PC-9 (cell line): ENCODE results near the gene ASGR2. TPM values are rescaled to one million over a fixed set of nuclear protein-coding genes. Genes with fewer than 3 reads are reported as not detected.

Experiments used
- BruUV-seq: library from RNA; stranded (reverse); fragments of 400-500 nt; replicated peaks from 2 replicates; lab custom pipeline; 2021; lab: Mats Ljungman, UMichigan
- CTCF ChIA-PET: fragments of 300-600 bp; sonication (Branson Sonifier 250); formaldehyde crosslinking; loops from one replicate; lab custom pipeline; 2022; ENCODE audit warnings: antibody characterized with exemption; lab: Charles Lee
- POLR2A ChIA-PET: fragments of 300-600 bp; sonication (Branson Sonifier 250); formaldehyde crosslinking; loops from one replicate; lab custom pipeline; 2022; ENCODE audit warnings: antibody characterized with exemption; ENCODE audit not compliant: unreplicated experiment; lab: Charles Lee
- DNase-seq, 2 experiments: peaks; one replicate each; pipeline versions ENCODE4 v3.0.0 to v3.0.0-alpha.2; 2015 to 2022; ENCODE audit warnings: mixed read lengths in 1 of 2
- H2AFZ ChIP-seq: fragments of 200-600 bp; sonication (generic); 2 replicates; pipeline ENCODE4 v1.8.1; 2017; ENCODE audit warnings: antibody characterized with exemption
- H3F3A ChIP-seq: fragments of 200-600 bp; sonication (generic); 2 replicates; pipeline ENCODE4 v1.8.1; 2017; ENCODE audit warnings: antibody characterized with exemption, mild to moderate bottlenecking, low read depth; ENCODE audit not compliant: insufficient read depth
- H3K27ac ChIP-seq: fragments of 200-600 bp; sonication (generic); 2 replicates; pipeline ENCODE4 v1.6.1; 2016; ENCODE audit warnings: mixed run types
- H3K27me3 ChIP-seq: fragments of 200-600 bp; sonication (generic); 2 replicates; pipeline ENCODE4 v1.6.1; 2016; ENCODE audit warnings: low read depth, mixed run types; ENCODE audit not compliant: insufficient read depth
- H3K36me3 ChIP-seq: fragments of 200-600 bp; sonication (generic); 2 replicates; pipeline ENCODE4 v1.6.1; 2016; ENCODE audit warnings: low read depth, mixed run types
- H3K4me1 ChIP-seq: fragments of 200-600 bp; sonication (generic); replicated peaks from 2 replicates; pipeline ENCODE4 v1.6.1; 2016; ENCODE audit warnings: mixed run types; ENCODE audit not compliant: insufficient read depth
- H3K4me2 ChIP-seq: fragments of 200-600 bp; sonication (generic); 2 replicates; pipeline ENCODE4 v1.6.1; 2017; ENCODE audit warnings: mixed run types
- H3K4me3 ChIP-seq: fragments of 200-600 bp; sonication (generic); 2 replicates; pipeline ENCODE4 v1.6.1; 2016; ENCODE audit warnings: mixed run types
- H3K79me2 ChIP-seq: fragments of 200-600 bp; sonication (generic); 2 replicates; pipeline ENCODE4 v1.6.1; 2017; ENCODE audit warnings: low read depth, mixed run types
- H3K9me2 ChIP-seq: fragments of 200-600 bp; sonication (generic); 2 replicates; pipeline ENCODE4 v1.8.1; 2017; ENCODE audit warnings: mild to moderate bottlenecking; ENCODE audit not compliant: insufficient read depth
- H3K9me3 ChIP-seq: fragments of 200-600 bp; sonication (generic); 2 replicates; pipeline ENCODE4 v1.8.1; 2016; ENCODE audit warnings: low read depth; ENCODE audit not compliant: insufficient read depth
- H4K20me1 ChIP-seq: fragments of 200-600 bp; sonication (generic); 2 replicates; pipeline ENCODE4 v1.8.1; 2017; ENCODE audit not compliant: insufficient read depth
- EZH2 ChIP-seq: fragments of 200-600 bp; sonication (generic); IDR thresholded peaks from 2 replicates; pipeline ENCODE4 v1.8.0; 2017; ENCODE audit warnings: antibody characterized with exemption, low read depth
- intact Hi-C: fragments of 100-400 bp; cut with micrococcal nuclease; formaldehyde crosslinking; loops from one replicate; pipeline ENCODE4 v1.10.0; 2022; ENCODE audit not compliant: unreplicated experiment
- total RNA-seq: library from RNA; stranded (reverse); gene quantifications from 2 replicates; pipeline ENCODE4 v1.2.3, GENCODE V29; 2021
- TF ChIP-seq, protein P1 (sequence below): fragments of 200-600 bp; sonication (generic); conservative IDR thresholded peaks from 2 replicates; pipeline ENCODE4 v1.6.1; 2017; ENCODE audit warnings: mixed run types, antibody characterized with exemption, mild to moderate bottlenecking, moderate library complexity

ASGR2 gene
- total RNA-seq, 1 experiment from 2014 or later, result not detected

DNA sequence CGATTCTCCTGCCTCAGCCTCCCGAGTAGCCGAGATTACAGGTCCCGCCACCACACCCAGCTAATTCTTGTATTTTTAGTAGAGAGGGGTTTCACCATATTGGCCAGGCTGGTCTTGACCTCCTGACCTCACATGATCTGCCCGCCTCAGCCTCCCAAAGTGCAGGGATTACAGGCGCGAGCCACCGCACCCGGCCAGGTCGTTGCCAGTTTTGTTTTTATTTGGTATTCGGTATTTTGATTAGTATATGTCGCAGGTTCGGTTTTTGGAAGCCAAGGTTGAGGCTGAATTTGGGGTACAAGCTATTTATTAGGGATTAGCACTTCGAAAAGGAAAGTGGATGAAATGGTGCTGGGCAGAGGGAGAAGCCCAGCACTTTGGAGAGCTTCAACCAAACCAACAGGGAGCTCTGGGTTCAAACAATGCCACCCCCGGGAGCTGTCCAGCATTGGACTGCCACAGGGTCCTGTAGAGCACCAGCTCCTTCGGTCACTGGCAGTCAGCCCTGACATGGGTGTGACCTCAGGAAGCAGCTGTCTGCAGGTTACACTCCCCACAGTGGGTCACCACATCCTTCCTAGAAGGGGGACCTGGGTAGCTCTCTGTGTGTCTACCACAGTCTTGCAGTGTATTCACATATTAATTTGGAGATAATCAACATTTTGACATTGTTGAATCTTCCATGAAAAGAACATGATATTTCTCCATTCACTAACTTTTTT lies 33.1 kb downstream of the ASGR2 start:
- Histone ChIP-seq H3K27ac (no peak overlapping the region), H3K36me3 (no peaks in the 10 kb centered on the region), H3K4me3 (no peak overlapping the region), H3K27me3 (peaks cover 54% of the 10 kb centered on the region), H3K9me3 (no peaks in the 10 kb centered on the region), H3K79me2 (no peaks in the 10 kb centered on the region), H2AFZ (no peak overlapping the region), H3K4me1 (no peaks in the 10 kb centered on the region), H4K20me1 (no peaks in the 10 kb centered on the region), H3K9me2 (no peaks in the 10 kb centered on the region), H3K4me2 (no peak overlapping the region), H3F3A (no peaks in the 10 kb centered on the region)
- CTCF ChIA-PET, result no interaction called here
- POLR2A ChIA-PET, result interaction anchor here (0.6 to 0.7 kb wide), 2 partner anchors 40 to 299 kb away, joined by 4 to 14 read pairs; partner anchors contain the start of gene TNK1
- TF ChIP-seq, protein P1, sequence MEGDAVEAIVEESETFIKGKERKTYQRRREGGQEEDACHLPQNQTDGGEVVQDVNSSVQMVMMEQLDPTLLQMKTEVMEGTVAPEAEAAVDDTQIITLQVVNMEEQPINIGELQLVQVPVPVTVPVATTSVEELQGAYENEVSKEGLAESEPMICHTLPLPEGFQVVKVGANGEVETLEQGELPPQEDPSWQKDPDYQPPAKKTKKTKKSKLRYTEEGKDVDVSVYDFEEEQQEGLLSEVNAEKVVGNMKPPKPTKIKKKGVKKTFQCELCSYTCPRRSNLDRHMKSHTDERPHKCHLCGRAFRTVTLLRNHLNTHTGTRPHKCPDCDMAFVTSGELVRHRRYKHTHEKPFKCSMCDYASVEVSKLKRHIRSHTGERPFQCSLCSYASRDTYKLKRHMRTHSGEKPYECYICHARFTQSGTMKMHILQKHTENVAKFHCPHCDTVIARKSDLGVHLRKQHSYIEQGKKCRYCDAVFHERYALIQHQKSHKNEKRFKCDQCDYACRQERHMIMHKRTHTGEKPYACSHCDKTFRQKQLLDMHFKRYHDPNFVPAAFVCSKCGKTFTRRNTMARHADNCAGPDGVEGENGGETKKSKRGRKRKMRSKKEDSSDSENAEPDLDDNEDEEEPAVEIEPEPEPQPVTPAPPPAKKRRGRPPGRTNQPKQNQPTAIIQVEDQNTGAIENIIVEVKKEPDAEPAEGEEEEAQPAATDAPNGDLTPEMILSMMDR, result no peak
- TF ChIP-seq EZH2, result no peak
- no TSS peak for BruUV-seq
- DNase-seq, result no peak
- intact Hi-C loops, result no loop called here

DNA sequence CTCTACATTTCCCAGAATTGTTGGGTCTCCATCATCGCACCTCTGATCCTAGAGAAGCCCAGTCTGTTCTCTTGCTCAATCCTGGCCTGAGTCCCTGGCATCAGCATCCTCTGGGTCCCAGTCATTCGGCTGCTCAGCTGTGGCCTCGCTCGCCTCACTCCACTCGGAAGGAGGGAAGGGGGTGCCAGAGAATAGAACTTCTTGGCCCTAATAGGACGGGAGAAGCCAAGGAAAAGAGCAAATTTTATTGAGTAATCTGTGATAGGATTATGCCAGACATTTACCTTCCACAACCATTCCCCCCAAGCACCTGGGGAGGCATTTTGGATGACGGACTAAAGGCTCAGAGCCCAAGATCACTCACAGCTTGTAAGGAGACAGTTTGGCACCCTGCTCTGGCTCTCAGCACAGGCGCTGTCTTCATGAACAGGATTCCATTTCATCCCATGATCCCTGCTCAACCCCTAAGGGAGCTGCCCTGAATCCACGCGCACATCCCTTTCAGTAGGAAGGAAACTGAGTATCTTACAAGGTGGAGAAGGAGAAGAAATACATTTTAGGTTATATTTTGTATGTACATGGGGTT lies 34.1 kb downstream of the ASGR2 start:
- Histone ChIP-seq H3K27me3 (peaks cover 54% of the 10 kb centered on the region), H3K4me3 (no peak overlapping the region), H3F3A (no peaks in the 10 kb centered on the region), H3K27ac (no peak overlapping the region), H3K9me3 (no peaks in the 10 kb centered on the region), H3K4me1 (no peaks in the 10 kb centered on the region), H3K79me2 (no peaks in the 10 kb centered on the region), H4K20me1 (no peaks in the 10 kb centered on the region), H3K4me2 (no peak overlapping the region), H3K36me3 (no peaks in the 10 kb centered on the region), H3K9me2 (no peaks in the 10 kb centered on the region), H2AFZ (no peak overlapping the region)
- intact Hi-C loops, result no loop called here
- CTCF ChIA-PET, result no interaction called here
- BruUV-seq, result no TSS peak
- TF ChIP-seq EZH2, result no peak
- TF ChIP-seq, protein P1, result no peak
- DNase-seq, result no peak
- POLR2A ChIA-PET, result interaction anchor here (0.6 to 0.7 kb wide), 2 partner anchors 41 to 300 kb away, joined by 4 to 14 read pairs; partner anchors contain the start of gene TNK1

DNA sequence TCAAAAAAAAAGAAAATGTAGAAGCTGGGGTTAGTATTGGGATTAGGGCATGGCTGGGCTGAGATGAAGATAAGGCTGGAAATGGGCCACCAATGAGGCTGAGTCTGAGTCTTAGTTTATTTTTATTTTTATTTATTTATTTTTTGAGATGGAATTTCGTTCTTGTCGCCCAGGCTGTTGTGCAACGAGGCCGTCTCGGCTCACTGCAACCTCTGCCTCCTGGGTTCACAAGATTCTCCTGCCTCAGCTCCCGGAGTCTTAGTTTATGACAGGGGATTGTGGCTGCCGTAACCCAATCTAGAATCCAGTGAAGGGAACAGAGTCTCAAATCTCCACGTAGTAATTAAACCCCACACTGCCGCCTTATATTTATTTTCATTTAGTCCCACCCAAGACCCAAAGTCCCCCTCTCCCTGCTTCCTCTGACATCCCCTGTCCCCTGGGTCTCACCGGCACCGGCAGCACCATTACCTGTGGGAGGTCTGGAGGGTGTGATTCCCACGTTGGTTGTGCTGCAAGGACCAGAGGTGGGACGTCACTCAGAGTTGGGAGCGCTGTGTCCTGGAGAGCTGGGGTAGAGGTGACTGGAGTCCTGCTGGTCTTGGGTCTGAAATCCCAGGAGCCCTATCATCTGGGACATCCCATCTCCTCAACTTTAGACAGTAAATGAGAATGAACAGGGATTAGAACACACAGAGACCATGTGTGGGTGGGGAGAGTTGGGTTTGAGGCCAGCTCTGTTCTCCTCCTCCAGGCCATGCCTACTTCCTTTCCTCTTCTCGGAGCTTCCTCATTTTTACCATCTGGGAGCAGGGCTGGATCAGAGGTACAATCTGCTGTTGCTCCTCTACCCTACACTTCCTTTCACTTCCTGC lies 34.8 kb downstream of the ASGR2 start, which contains the start of gene CLEC10A:
Gene CLEC10A, minus strand, starts transcription at position 671 of the 875 bp plus-strand sequence. CDS start 1,439 bp downstream, outside the sequence.
- no peaks in the 10 kb centered on the region for H4K20me1 ChIP-seq
- no peaks in the 10 kb centered on the region for H3K9me3 ChIP-seq
- no peaks in the 10 kb centered on the region for H3K36me3 ChIP-seq
- no TSS peak for BruUV-seq
- H3F3A ChIP-seq, result no peaks in the 10 kb centered on the region
- no peaks in the 10 kb centered on the region for H3K9me2 ChIP-seq
- H3K27me3 ChIP-seq, result peaks cover 55% of the 10 kb centered on the region
- no peaks in the 10 kb centered on the region for H3K79me2 ChIP-seq
- H3K27ac ChIP-seq, result no peak within 1 kb of the TSS
- no peaks in the 10 kb centered on the region for H3K4me1 ChIP-seq
- POLR2A ChIA-PET, result no interaction called here
- no peak within 1 kb of the TSS for H2AFZ ChIP-seq
- H3K4me3 ChIP-seq, result no peak within 1 kb of the TSS
- intact Hi-C loops, result no loop called here
- TF ChIP-seq, protein P1, result no peak
- TF ChIP-seq EZH2, result no peak
- CTCF ChIA-PET, result no interaction called here
- DNase-seq, result no peak
- no peak within 1 kb of the TSS for H3K4me2 ChIP-seq
